Non-pigmented ciliary epithelial cell (primary cell): ENCODE data around the gene THSD4.

ENCODE experiments used
- DNase-seq: peaks from one replicate; pipeline ENCODE4 v3.0.0-alpha.2; 2010; ENCODE audit warnings: low read depth

THSD4 gene

DNA sequence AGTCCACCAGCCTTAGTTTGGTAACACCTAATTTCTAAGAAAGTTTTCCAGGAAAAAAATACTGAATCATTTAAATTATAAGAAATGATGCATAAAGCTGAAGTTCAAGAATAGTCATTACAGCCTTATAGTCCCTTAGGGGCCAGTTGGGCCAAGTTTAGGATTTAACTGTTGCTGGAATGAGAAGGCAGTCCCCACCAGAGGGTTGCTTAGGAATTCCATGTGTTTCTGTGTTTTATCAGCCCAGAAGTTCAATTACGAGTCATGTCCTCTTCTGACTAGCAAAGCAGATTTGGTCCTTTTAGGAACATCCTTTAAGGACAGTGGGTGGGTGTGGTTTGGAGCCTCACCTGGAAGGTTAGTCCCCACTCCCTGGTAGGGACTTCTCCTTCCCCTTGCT is 638.1 kb downstream of the THSD4 start:
- no peak for DNase-seq

DNA sequence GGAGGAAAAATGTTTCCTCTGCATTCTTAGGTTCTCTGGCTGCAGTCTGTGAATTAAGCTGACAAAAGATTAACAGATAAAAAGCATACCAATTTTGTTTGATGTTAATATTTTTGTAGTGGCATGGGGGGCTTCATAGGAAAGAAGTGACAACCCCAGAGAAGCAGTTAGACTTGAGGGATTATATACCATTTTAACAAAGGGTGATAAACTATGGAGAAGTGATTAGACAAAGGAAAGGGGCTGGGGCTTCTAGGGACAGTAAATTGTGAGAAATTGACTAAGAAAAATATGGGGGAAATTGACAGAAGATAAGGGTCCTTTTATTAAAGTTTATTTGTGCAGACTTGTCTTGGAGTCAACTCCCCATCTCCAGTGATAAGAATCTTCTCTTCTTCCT is 639.4 kb downstream of the THSD4 start:
- DNase-seq: no peak

DNA sequence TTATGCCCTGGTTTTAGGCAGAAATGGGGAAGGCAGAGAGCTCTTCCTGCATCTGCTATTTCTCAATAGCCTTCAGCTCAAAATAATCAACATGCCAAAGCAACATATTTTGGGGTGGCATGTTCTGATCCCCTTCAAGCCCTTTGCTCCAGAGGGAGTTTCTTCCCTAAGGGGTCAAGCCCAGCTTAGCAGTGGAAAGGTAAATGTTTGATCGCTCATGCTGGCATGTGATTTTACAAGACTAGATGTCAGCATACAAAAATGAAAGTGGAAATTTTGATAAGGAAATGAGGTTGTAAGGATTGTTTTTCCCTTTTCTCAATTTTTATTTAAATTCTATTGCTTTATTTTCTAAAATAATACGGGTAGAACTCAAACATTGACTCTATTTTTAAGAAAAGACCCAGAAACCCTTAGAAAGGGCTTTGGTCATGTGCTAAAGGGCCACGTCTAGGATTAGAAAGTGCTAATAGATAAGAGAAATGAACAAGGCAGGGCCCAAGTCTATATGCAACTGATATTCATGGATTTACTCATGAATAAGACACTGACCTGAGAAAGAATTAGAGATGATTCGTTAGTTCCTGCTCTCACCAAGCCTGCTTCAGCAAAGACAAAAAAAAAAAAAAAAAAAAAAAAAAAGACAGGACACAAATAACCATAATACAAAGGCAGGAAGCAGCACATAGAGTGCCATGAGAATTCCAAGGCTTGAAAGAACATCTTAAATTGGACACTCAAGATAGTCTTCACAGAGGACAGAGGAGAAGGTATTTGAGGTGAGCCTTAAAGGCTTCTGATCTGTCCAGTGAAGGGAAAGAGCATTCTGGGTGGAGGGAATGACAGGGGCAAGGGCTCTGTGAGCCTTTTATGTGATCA is 640.1 kb downstream of the THSD4 start:
- no peak for DNase-seq

DNA sequence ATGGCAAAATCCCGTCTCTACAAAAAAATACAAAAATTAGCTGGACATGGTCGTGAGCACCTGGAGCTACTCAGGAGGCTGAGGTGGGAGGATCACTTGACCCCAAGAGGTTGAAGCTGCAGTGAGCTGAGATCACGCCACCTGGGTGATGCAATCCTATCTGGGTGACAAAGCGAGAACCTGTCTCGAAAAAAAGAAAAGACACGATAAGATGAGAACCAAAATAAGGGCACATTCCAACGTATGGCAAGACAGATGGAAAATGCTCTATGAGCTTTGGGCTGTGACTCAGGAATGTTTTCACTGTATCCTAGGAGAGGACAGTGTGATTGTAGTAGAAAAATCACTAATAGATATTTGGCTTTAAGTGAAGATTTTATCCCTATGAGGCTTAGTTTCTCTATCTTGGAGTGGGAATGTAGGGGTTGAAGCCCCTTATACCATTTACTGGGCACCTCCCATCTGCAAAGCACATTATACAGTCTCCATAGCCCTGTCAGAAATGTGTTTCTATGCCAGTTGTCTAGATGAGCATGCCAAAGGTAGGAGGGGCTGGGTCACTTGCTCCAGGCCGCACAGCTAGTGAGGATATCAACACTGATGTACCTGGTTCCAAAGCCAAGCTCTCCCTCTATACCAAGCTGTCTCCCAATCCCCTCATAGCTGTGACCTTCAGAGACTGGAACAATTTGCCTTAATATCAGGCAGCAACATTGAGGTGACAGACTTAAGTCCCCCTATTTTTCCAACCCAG is 641.5 kb downstream of the THSD4 start:
- no peak for DNase-seq

DNA sequence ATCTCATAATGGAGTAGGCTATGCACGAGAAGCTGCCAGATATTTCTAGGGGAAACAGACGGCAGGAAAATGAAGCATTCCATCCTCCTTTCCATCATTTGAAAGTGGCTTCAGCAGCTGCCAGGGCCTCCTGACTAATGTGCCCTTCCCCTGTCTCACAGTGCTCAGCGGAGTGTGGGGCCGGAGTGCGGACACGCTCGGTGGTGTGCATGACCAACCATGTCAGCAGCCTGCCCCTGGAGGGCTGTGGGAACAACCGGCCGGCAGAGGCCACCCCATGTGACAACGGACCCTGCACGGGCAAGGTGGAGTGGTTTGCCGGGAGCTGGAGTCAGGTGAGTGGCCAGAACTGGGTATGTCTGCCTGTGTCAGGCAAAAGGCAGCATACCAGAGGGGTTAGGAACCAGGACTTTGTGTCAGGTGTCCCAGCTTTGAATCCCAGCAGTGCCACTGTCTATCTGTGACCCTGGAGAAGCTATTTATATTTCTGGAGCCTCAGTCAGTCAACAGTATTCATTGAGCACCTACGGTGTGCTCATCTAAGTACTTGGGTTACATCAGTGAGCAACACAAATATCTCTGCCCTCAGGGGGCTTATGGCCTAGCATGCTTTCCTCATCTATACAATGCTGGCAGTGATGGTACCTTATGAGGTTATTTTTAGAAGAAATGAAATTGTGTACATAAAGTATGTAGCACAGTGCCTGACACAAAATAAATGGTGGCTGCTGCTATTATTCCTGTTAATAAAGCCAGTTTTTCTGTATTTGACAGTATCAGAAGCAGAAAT is 642.7 kb downstream of the THSD4 start:
- no peak for DNase-seq

DNA sequence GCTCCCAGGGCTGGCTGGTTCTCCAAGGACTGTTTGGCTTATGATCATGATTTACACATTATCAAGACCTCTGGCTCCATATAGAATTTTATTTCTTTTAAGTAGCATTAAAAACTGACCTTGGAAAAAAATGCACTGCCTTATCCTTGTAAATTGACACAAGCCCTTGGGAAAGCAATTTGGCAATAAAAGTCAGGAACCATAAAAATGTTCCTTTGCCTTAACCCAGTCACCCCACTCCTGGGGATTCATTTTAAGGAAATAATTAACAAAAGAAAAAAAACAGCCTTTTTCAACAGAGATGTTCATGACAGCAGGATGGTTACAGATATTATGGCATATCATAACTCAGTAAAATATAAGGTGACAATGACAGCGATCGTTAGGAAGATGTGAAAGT is 643.4 kb downstream of the THSD4 start:
- no peak for DNase-seq

DNA sequence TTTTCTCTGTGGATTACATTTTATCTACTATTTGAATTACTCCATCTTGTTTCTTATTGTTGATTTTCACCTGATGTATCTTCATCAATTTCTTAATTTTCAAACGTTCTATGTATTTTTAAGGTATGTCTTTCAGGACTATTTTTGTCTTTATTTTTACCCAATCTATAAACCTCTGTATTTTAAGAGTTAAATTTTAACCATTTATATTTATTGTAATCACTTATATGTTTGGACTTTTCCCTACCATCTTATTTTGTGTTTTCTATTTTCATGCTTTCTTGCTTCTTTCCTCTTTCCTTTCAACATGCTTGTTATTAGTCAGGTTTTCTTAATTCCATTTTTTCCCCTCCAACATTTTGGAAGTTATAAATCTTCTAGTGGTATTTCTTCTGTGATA is 645.6 kb downstream of the THSD4 start:
- DNase-seq: no peak

DNA sequence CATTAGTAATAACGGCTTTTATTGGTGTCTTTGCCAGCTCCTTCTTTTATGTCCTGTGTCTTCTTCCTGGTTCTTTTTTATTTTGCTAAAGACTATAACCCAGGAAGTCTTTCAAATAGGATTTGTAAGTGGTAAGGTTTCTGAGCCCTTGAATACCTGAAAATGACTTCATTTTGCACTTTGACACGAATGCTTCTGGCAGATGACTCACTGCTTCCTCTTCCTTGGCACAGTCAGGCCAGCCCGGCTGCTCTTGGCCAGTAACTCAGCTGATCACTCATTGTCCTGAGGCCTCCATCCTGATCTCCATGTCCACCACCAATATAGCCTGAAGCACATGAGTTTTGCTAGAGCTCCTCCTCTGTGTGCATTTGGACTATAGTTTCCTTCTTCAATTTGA is 646.4 kb downstream of the THSD4 start:
- no peak for DNase-seq

DNA sequence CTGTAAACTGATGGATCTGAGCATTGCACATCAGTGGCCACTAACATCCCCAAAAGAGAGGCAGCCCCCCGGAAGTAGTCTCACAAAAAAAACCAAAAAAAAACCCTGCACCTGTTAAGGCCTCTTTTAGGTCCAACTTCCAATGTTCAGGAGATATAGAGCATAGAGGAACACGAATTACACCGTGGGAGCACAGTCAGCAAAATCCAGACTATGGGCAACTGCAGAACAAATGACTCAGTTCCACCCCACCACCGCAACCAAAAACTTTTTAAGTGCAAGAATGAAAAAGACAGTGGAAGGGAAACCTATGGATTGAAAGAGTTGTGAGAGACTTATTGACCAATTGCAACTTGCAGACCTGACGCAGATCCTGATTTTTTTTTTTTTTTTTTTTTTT is 652.9 kb downstream of the THSD4 start:
- no peak for DNase-seq

DNA sequence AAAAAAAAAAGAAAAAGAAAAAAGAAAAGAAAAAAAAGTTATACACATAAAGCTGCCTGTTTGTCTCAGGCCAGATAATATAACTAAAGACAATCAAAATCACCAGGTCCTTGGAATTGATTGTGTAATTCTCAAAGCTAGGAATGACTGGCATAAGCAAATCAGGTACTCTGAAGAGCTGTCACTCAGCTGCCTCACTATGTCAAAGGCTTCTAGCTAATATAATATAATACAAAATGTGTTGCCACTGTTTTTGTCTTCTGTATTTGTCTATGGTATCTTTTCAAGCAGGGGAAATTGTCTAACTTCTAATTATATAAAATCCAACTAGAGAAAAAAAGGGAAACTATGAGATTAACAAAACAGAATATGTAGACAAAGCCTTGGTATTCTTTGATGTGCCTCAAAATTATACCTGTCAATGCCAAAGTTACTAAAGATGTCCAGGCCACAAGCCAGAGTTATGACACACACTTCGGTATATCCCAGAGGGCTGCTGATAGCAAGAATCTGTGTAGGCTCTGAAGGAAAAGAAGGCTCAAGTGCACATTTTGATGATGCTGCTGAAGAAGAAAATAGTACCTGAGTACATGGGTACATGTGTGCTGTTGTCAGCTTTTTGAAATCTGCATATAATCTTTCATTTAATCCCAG is 658.1 kb downstream of the THSD4 start:
- no peak for DNase-seq

DNA sequence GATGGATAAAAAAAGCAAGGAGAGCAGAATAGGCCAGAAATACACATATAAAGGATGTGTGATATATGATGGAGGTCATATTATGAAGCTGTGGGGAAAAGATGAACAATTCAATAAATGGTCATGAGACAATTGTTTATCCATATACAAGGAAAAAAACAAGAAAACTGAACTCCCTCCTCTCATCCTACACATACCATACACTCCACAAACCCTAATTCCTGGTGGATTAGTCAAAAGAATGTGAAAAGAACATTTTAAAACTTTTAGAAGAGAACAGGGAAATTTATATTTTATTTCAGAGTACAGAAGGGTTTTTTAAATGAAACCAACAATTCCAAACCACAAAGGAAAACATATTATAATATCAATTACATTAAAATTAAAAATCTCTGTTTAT is 660.6 kb downstream of the THSD4 start:
- no peak for DNase-seq

DNA sequence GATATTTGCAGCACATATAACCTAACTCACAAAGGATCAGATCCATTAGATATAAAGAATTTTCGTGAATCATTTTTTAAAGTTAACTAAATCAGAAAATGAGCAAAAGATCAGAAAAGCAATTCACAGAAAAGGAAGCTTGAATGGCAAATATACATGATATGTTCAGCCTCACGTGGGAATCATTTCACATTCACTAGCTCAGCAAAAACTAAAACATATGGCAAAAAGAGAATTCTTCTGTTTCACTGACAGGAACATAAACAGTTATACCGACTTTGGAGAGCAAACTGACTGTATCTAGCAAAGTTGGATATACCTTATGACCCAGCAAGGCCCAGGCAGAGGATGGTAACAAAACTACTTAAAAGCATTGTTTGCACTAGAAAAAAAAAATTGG is 661.0 kb downstream of the THSD4 start:
- DNase-seq: no peak

DNA sequence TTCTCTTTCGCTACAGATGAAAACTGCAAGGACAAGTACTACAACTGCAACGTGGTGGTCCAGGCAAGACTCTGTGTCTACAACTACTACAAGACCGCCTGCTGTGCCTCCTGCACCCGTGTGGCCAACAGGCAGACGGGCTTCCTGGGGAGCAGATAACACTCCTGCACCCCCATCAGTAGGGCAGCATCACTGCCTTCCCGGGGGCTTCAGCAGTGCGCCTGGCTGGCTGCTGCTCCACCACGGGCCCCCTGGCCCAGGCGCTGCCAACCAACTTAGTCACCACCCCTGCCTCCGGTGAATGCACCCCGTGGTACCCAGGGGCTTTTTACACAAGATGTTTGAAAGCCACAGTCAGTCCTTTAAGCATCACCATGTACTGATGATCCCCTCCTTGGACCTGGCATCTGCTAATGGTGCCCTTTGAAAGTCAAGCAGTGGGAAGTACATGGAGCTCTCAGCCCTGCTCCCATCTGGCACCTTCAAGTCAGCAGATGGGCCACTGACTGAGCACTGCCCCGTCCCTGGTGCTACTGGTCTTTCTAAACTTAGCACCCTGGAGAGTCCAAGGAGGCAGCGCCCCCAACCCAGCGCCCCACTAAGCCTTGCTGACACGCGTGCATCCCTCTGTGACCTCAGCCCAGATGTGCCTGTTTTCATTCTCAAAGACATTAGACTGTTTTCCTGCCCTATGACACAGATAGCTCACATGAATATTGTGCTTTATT is 662.1 kb downstream of the THSD4 start:
- DNase-seq: no peak

DNA sequence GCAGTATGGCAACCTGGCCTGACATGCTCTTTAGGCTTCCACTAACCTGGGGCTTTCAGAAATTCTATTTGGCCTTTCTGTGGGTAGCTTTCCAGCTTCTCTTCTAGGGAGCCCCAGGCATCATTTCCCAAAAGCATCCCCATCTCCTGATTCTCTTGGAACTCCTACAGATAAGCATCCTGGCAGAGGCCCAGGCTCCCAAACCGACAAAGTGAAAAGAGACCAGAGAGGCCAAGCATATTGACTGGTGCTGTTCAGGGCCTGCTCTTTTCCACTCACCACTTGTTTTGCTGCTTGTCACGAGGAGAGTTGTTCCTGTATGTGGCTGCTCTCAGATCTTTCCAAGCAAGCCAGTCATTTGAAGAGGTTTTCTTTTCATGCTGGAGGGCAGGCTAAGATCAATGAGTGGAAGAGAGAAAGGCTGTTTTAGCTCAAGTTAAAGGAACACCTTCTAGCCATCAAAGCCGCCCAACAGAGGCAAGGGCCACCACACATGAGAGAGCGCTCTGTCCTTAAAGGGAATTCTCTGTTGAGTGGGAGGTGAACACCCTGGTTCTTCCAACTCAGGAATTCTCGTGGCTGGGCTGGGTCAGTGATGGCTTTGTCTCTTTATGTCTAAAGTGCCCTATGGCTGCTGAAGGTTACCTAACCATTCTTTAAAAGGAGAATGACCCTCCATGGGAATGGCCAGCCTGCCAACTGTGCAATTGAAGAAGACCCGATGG is 664.0 kb downstream of the THSD4 start:
- no peak for DNase-seq

DNA sequence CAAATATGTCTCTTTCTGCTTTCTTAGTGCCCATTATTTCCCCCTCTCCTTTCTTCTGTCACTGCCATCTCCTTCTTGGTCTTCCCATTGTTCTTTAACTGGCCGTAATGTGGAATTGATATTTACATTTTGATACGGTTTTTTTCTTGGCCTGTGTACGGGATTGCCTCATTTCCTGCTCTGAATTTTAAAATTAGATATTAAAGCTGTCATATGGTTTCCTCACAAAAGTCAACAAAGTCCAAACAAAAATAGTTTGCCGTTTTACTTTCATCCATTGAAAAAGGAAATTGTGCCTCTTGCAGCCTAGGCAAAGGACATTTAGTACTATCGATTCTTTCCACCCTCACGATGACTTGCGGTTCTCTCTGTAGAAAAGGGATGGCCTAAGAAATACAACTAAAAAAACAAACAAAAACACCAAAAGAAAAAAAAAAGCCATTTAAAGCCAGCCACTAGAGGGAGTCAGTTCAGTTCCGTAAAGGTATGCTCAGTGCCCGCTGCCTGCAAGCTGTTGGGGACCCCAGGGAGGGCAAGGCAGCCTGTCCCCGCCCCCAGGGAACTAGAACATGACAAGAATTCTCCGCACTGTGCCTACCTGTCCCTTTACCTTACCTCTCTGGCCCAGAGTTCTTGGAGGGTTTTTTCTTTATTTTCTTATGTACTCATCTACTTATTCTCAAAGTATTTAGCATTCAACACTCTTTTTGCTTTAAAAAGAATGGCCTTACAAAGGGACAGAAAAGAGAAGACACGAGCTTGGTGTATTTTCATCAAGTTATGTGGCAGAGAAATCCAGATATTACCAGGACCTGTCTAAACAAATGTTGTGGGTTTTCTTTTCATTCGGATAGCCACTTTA is 665.1 kb downstream of the THSD4 start:
- no peak for DNase-seq

DNA sequence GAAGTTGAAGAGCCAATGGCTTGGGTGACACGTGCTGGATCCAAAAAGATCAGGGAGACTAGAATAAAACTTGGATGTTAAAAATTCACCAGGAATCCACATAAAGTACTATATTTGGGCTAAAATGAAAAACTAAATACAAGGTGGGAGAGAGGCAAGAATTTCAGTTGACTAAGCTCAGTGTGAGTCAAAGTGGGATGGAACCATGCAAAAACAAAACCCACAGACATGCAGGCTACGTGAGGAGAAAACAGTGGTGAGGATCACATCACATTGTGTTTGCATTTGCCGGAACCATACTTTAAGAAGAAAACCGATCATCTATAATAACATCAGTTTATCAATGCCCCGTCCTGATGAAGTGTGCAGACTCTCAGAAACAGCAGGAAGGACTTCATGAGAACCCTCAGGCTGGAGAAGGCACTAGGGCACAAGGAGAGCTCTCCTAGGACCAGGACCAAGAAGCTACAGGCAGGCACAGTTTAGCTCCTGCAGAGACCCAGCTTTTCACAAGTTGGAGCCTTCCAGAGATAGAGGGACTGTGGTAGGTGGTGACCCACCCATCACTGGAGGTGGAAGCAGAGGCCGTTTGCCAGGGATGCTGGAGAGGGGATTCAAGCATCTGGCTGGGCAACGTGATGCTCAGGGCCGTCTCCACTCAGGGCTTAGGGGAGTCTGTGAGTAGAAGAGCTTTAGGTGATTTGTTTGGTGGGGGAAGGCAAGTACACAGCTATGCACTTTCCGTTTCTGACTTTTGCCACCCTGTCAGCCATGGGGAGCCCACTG is 666.1 kb downstream of the THSD4 start:
- peak; percentile 59 for DNase-seq

DNA sequence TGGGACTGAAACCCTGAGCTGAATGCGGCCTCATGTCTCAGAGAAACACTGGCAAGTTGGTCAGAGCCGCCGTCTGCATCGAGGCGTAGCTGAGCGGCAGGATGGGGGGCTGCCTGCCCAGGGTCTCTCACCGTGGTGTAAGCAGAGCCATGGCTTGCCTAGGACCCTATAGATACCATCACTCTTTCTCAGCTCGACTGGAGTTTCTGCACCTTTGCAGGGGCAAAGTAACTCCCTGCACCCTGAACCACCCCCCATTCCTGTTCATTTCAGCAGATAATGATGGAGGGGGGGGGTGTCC is 666.6 kb downstream of the THSD4 start:
- DNase-seq: no peak

DNA sequence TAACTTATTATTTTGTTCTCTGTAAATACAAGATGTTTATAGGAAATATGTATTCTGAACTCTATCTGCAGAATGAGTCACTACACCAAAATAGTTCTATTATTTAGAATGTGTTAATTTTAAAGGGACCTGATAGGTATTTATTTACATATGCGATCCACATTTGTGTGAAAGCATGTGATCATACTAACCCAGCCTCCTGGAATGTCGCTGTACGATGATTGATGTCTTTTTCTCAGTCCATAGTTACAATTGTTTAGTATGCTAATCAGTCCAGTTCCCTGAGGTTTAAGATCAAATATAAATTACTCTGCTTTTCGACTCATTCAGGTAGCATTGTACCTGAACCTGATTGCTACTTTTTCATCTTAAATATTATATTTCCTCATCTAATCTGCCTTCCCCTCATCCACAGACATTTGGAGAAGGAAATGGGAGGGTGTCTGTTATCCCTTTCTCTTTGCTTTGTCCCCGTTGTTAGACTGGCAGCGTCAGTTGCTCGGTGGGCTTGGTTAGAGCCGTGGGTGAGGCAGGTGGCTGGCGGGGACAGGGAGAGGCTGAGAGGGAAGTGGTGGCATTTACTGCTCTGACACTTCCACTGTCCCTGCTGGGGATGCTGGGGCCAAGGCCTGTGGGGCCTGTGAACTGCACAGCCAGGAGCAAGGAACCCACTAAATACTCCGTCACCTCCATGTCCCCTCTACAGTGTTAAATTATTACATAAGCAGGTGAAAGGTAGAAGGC is 667.3 kb downstream of the THSD4 start:
- no peak for DNase-seq

DNA sequence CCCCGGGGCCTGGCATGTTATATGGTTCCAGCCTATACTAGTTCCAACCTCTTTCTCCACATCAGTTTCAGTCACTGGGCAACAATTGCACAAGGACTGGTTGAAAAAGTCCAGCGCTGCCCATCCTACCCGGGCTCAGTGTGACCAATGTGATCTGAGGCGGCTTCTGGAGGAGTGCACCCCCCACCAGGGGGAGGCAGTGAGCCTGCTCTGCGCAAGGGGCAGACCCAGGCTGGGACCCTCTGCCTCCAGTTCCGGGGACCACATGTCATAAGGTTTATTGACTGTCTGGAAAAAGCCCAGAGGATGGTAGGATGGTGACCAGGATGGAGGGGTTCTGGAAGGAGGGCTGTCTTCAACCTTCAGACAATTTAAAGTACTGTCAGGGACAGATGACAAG is 669.4 kb downstream of the THSD4 start:
- no peak for DNase-seq
